Osteocyte (in vitro differentiated cells): ENCODE results near the gene MRNIP. TPM values are rescaled to one million over a fixed set of nuclear protein-coding genes. Genes with fewer than 3 reads are reported as not detected.

Source experiments
- DNase-seq: peaks from one replicate; pipeline ENCODE4 v3.0.0; 2021; ENCODE audit warnings: mixed read lengths; ENCODE audit not compliant: unreplicated experiment; ENCODE audit errors: extremely low spot score
- H3K27ac Mint-ChIP-seq: one replicate; pipeline ENCODE4 v1.8.0; 2021; ENCODE audit warnings: mild to moderate bottlenecking, mixed read lengths; ENCODE audit not compliant: unreplicated experiment
- H3K27me3 Mint-ChIP-seq: one replicate; pipeline ENCODE4 v1.8.0; 2021; ENCODE audit warnings: mixed read lengths; ENCODE audit not compliant: unreplicated experiment
- H3K36me3 Mint-ChIP-seq: one replicate; pipeline ENCODE4 v1.8.0; 2021; ENCODE audit warnings: mixed read lengths; ENCODE audit not compliant: unreplicated experiment
- H3K4me1 Mint-ChIP-seq: one replicate; pipeline ENCODE4 v1.8.0; 2021; ENCODE audit warnings: mixed read lengths; ENCODE audit not compliant: unreplicated experiment
- H3K4me3 Mint-ChIP-seq: one replicate; pipeline ENCODE4 v1.8.0; 2021; ENCODE audit warnings: mild to moderate bottlenecking, moderate library complexity, mixed read lengths; ENCODE audit not compliant: unreplicated experiment
- H3K9me3 Mint-ChIP-seq: one replicate; pipeline ENCODE4 v1.8.0; 2021; ENCODE audit warnings: mixed read lengths; ENCODE audit not compliant: unreplicated experiment
- total RNA-seq: library from RNA; stranded (reverse); gene quantifications from 2 replicates; pipeline ENCODE4 v1.2.1, GENCODE V29; 2021
- TF ChIP-seq, protein P1 (sequence below): fragments of 200-600 bp; sonication (generic); IDR thresholded peaks from 2 replicates; pipeline ENCODE4 v1.5.0; 2021; ENCODE audit warnings: antibody characterized with exemption, mild to moderate bottlenecking, moderate library complexity

MRNIP gene
- total RNA-seq, 1 donor from 2014 or later, result 25.8 TPM

GRCh38 chr5:179870952-179871351 is 12.3 kb upstream of the MRNIP start:
- Mint-ChIP-seq H3K27me3 (no peaks in the 10 kb centered on the region), H3K4me3 (no peak overlapping the region), H3K36me3 (peaks cover 18% of the 10 kb centered on the region), H3K27ac (no peak overlapping the region), H3K9me3 (no peaks in the 10 kb centered on the region), H3K4me1 (peaks cover 3% of the 10 kb centered on the region)
- TF ChIP-seq, protein P1, sequence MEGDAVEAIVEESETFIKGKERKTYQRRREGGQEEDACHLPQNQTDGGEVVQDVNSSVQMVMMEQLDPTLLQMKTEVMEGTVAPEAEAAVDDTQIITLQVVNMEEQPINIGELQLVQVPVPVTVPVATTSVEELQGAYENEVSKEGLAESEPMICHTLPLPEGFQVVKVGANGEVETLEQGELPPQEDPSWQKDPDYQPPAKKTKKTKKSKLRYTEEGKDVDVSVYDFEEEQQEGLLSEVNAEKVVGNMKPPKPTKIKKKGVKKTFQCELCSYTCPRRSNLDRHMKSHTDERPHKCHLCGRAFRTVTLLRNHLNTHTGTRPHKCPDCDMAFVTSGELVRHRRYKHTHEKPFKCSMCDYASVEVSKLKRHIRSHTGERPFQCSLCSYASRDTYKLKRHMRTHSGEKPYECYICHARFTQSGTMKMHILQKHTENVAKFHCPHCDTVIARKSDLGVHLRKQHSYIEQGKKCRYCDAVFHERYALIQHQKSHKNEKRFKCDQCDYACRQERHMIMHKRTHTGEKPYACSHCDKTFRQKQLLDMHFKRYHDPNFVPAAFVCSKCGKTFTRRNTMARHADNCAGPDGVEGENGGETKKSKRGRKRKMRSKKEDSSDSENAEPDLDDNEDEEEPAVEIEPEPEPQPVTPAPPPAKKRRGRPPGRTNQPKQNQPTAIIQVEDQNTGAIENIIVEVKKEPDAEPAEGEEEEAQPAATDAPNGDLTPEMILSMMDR, result no peak
- no peak for DNase-seq

- Mint-ChIP-seq H3K27ac (no peak overlapping the region), H3K4me3 (no peak overlapping the region), H3K27me3 (no peaks in the 10 kb centered on the region), H3K9me3 (no peaks in the 10 kb centered on the region), H3K36me3 (peaks cover 18% of the 10 kb centered on the region), H3K4me1 (peaks cover 3% of the 10 kb centered on the region)
- TF ChIP-seq, protein P1, result peak; percentile 45
- no peak for DNase-seq
Observed at GRCh38 chr5:179870403-179870903, 11.8 kb upstream of the MRNIP start.

DNA sequence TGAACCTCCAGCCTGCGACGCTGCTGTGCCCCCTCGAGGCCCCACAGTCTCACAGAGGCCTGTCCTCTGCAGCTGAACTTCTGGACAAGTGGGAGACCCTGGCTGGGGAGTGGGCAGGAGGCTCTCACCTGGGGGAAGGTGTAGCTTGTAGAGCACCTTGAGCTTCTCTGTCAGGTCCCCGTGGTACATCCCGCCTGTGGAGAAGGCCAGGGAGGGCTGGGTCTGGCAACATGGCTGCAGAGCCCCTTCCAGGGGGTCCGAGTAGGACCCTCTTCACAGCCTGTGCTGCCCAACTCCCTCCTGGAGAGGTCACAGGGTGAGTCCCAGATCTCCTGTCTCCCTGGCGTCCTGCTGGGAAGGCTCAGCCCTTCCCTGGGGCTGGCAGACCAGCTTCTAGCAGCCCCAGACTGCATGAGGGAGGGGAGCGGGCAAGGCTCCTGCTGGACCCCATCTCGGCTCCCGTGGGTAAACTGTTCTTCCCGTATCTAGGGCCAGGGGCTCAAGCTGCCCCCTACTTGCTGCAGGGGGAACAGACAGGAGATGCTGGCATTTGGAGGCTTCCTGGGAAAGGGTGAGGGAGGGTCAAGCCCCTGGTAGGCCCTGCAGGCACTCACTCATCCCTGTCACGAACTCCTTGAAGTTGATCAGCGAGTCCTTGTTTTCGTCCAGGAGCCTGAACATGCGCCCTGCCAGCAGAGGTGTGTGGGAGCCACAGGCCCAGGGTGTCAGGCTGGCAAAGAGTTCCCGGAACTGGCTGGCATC is 11.2 kb upstream of the MRNIP start:
- Mint-ChIP-seq H3K4me3 (no peak overlapping the region), H3K27ac (no peak overlapping the region), H3K36me3 (peaks cover 22% of the 10 kb centered on the region), H3K4me1 (peaks cover 3% of the 10 kb centered on the region), H3K27me3 (no peaks in the 10 kb centered on the region), H3K9me3 (no peaks in the 10 kb centered on the region)
- DNase-seq, result no peak
- TF ChIP-seq, protein P1, result no peak

- H3K4me1 Mint-ChIP-seq, result peaks cover 3% of the 10 kb centered on the region
- no peaks in the 10 kb centered on the region for H3K27me3 Mint-ChIP-seq
- DNase-seq, result no peak
- H3K27ac Mint-ChIP-seq, result no peak overlapping the region
- H3K9me3 Mint-ChIP-seq, result no peaks in the 10 kb centered on the region
- no peak overlapping the region for H3K4me3 Mint-ChIP-seq
- TF ChIP-seq, protein P1, result no peak
- peaks cover 20% of the 10 kb centered on the region for H3K36me3 Mint-ChIP-seq
Observed at GRCh38 chr5:179869101-179869500, 10.5 kb upstream of the MRNIP start.

DNA sequence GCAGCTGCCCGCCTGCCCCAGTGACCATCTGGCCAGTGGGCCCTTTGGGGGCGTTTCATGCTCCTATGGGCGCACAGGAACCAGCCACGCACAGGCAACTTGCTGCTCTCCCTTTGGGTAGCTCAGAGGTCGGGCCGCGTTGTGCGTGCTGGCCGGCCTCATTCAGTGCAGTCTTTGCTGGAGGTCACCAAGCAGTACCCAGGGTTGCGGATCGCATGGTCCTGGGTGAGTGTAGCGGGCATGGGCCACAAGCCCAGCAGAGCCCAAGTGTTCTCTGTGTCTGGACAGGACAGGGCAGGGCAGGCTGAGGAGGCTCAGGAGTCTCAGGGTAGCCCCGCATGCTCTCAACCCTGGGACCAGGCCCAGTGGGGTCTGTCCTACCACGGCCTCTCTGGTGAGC is 9.9 kb upstream of the MRNIP start:
- TF ChIP-seq, protein P1, result no peak
- Mint-ChIP-seq H3K27ac (no peak overlapping the region), H3K9me3 (no peaks in the 10 kb centered on the region), H3K4me3 (no peak overlapping the region), H3K36me3 (peaks cover 20% of the 10 kb centered on the region), H3K4me1 (peaks cover 3% of the 10 kb centered on the region), H3K27me3 (no peaks in the 10 kb centered on the region)
- no peak for DNase-seq
